ENCODE data around the gene FBXO36. TPM values are rescaled to one million over a fixed set of nuclear protein-coding genes. Genes with fewer than 3 reads are reported as not detected.
A peak's percentile ranks its signal among the peaks of the same experiment; 100 is the strongest.

FBXO36 gene
- total RNA-seq, 6 donors from 2014 or later: 2.4 to 13.8 (median 4.5) TPM

DNA sequence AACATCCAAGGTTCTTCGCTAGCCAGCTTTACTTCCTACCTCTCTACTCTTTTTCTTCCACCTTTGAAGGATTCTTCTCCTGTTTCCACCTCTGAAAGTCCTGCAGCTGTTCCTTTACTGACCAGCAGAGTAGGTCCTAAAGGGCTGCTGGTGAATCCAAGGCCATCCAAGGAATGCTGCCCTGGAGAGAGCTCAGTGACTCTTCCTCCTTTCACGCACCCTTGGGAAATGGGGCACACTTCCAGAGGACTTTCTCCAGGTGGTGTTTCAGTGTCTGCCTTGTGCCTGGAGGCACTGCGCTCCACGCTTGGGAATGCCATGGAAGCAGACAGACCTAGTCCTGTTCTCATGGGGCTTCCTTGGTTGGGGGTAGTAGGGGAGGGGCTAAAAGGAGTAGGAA, 101.0 kb downstream of the FBXO36 start:
- H3K36me3 ChIP-seq: no peaks in the 10 kb centered on the region
- no peak overlapping the region for H3K27ac ChIP-seq
- H3K9me3 ChIP-seq: no peaks in the 10 kb centered on the region
- no peak overlapping the region for H3K4me3 ChIP-seq
- ATAC-seq (ENCODE audit: low FRiP score in 2 of 2): no peak
- no peaks in the 10 kb centered on the region for H3K27me3 ChIP-seq
- WGBS, 2 donors: 97 to 98% methylated on average over 4 of the region's 4 CpGs
- TF ChIP-seq CTCF (IDR thresholded peaks at IDR 0.05) (no peak), POLR2A (IDR thresholded peaks at IDR 0.05) (no peak)
- H3K4me1 ChIP-seq: no peaks in the 10 kb centered on the region
- no peak for DNase-seq

- no peaks in the 10 kb centered on the region for H3K4me1 ChIP-seq
- TF ChIP-seq EP300 (IDR thresholded peaks at IDR 0.05): no peak
- no peak for TF ChIP-seq POLR2AphosphoS5 (IDR thresholded peaks at IDR 0.05)
- no peak for TF ChIP-seq CTCF (IDR thresholded peaks at IDR 0.05)
- TF ChIP-seq POLR2A (IDR thresholded peaks at IDR 0.05): no peak
- H3K27ac ChIP-seq: no peak overlapping the region
- DNase-seq (no peak), ATAC-seq (ENCODE audit: low FRiP score in 2 of 2) (no peak)
- no peaks in the 10 kb centered on the region for H3K27me3 ChIP-seq
- H3K4me3 ChIP-seq: no peak overlapping the region
- no peaks in the 10 kb centered on the region for H3K9me3 ChIP-seq
- H3K36me3 ChIP-seq: peaks cover 0 to 4% (median 0%) of the 10 kb centered on the region in 4 donors
- 100% methylated on average over 1 of the region's 1 CpG for WGBS, 2 donors
Measured at GRCh38 chr2:230042195-230042594, 119.9 kb downstream of the FBXO36 start.

- H3K36me3 ChIP-seq: peaks cover 0 to 4% (median 0%) of the 10 kb centered on the region in 4 donors
- 94 to 99% methylated on average over 5 of the region's 5 CpGs for WGBS, 2 donors
- no peak overlapping the region for H3K4me3 ChIP-seq
- no peak overlapping the region for H3K27ac ChIP-seq
- no peak for TF ChIP-seq POLR2A (IDR thresholded peaks at IDR 0.05)
- no peak for TF ChIP-seq CTCF (IDR thresholded peaks at IDR 0.05)
- no peak for TF ChIP-seq POLR2AphosphoS5 (IDR thresholded peaks at IDR 0.05)
- no peak for TF ChIP-seq EP300 (IDR thresholded peaks at IDR 0.05)
- DNase-seq: no peak
- H3K27me3 ChIP-seq: no peaks in the 10 kb centered on the region
- ATAC-seq (ENCODE audit: low FRiP score in 2 of 2): no peak
- no peaks in the 10 kb centered on the region for H3K4me1 ChIP-seq
- H3K9me3 ChIP-seq: no peaks in the 10 kb centered on the region
Measured at GRCh38 chr2:230043025-230043424, 120.7 kb downstream of the FBXO36 start.

DNA sequence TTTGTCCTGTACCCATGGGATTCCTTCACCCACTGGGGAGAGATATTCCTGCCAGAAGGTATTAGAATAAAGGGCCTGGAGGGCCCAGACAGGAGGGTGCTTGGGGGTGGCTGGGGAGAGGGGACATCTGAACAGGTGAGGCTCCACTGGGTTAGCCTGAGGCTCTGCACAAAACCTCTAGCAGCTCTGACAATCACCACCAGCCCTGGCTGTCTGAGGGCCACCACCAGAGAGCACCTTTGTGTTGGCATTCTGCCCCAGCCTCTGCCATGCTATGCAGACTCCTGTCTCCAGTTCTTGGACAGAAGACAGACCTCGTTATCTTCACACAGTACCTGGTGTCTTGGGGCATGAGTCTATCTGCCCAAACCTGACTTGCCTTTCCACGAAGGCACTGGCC, 121.2 kb downstream of the FBXO36 start:
- Histone ChIP-seq H3K36me3 (peaks cover 0 to 4% (median 0%) of the 10 kb centered on the region in 4 donors), H3K27ac (no peak overlapping the region), H3K27me3 (no peaks in the 10 kb centered on the region), H3K4me1 (no peaks in the 10 kb centered on the region), H3K9me3 (no peaks in the 10 kb centered on the region), H3K4me3 (no peak overlapping the region)
- ATAC-seq (ENCODE audit: low FRiP score in 2 of 2) (no peak), DNase-seq (no peak)
- WGBS, 2 donors: 88 to 92% methylated on average over 2 of the region's 2 CpGs
- TF ChIP-seq EP300 (IDR thresholded peaks at IDR 0.05): no peak
- no peak for TF ChIP-seq POLR2AphosphoS5 (IDR thresholded peaks at IDR 0.05)
- TF ChIP-seq CTCF (IDR thresholded peaks at IDR 0.05): no peak

GRCh38 chr2:230046491-230046890, 124.2 kb downstream of the FBXO36 start:
- H3K4me1 ChIP-seq: no peaks in the 10 kb centered on the region
- no peak overlapping the region for H3K27ac ChIP-seq
- no peak overlapping the region for H3K4me3 ChIP-seq
- ATAC-seq (ENCODE audit: low FRiP score in 2 of 2): no peak
- TF ChIP-seq CTCF (IDR thresholded peaks at IDR 0.05) (no peak), POLR2AphosphoS5 (IDR thresholded peaks at IDR 0.05) (no peak)
- DNase-seq: peak in 1 of 2 donors; percentile 52
- no peaks in the 10 kb centered on the region for H3K9me3 ChIP-seq
- no peaks in the 10 kb centered on the region for H3K27me3 ChIP-seq
- H3K36me3 ChIP-seq: peaks cover 0 to 4% (median 0%) of the 10 kb centered on the region in 4 donors
- WGBS, 2 donors: 98 to 99% methylated on average over 16 of the region's 16 CpGs

Measured in upper lobe of left lung (tissue), 6 donors.